ENCODE results near the gene SCYL2.
"Not testable (repeated sequence)": the region's sequence is repeated elsewhere in the genome, so short reads cannot be mapped to it uniquely, and the experiment has no call there.

Gene SCYL2

GRCh38 chr12:100266835-100267602 is at the start of gene SCYL2, which contains the start of gene DEPDC4:
Gene SCYL2, plus strand, starts transcription at chr12:100267177. Its CDS starts 15,794 bp downstream, at chr12:100282971.
Gene DEPDC4, minus strand, starts transcription at chr12:100267079. Its CDS starts 3 bp downstream, at chr12:100267076.
- peak; percentile 90 for DNase-seq

GRCh38 chr12:100219328-100220109 is 47.5 kb upstream of the SCYL2 start:
- DNase-seq = no peak

GRCh38 chr12:100221523-100221922 is 45.5 kb upstream of the SCYL2 start:
- no peak for DNase-seq

- not testable (repeated sequence) for DNase-seq
Observed at GRCh38 chr12:100222173-100222572, 44.8 kb upstream of the SCYL2 start.

- DNase-seq = no peak
Observed at GRCh38 chr12:100225491-100225890, 41.5 kb upstream of the SCYL2 start.

- no peak for DNase-seq
Observed at GRCh38 chr12:100229036-100229635, 37.8 kb upstream of the SCYL2 start.

GRCh38 chr12:100229876-100230275 is 37.1 kb upstream of the SCYL2 start:
- no peak for DNase-seq

GRCh38 chr12:100231873-100232272 is 35.1 kb upstream of the SCYL2 start:
- DNase-seq = not testable (repeated sequence)

- DNase-seq = no peak
Observed at GRCh38 chr12:100234166-100234565, 32.8 kb upstream of the SCYL2 start.

- DNase-seq = no peak
Observed at GRCh38 chr12:100234591-100235304, 32.2 kb upstream of the SCYL2 start.

GRCh38 chr12:100238801-100239200 is 28.2 kb upstream of the SCYL2 start:
- no peak for DNase-seq

- no peak for DNase-seq
Observed at GRCh38 chr12:100239589-100239988, 27.4 kb upstream of the SCYL2 start.

- no peak for DNase-seq
Observed at GRCh38 chr12:100243137-100243536, 23.8 kb upstream of the SCYL2 start.

- no peak for DNase-seq
Observed at GRCh38 chr12:100247765-100248164, 19.2 kb upstream of the SCYL2 start.

- no peak for DNase-seq
Observed at GRCh38 chr12:100248886-100249285, 18.1 kb upstream of the SCYL2 start.

- no peak for DNase-seq
Observed at GRCh38 chr12:100249941-100250340, 17.0 kb upstream of the SCYL2 start.

- DNase-seq = no peak
Observed at GRCh38 chr12:100251917-100252316, 15.1 kb upstream of the SCYL2 start.

- no peak for DNase-seq
Observed at GRCh38 chr12:100253437-100253836, 13.5 kb upstream of the SCYL2 start.

GRCh38 chr12:100254876-100255275 is 12.1 kb upstream of the SCYL2 start:
- DNase-seq = no peak

- no peak for DNase-seq
Observed at GRCh38 chr12:100258127-100258526, 8.8 kb upstream of the SCYL2 start.

- DNase-seq = no peak
Observed at GRCh38 chr12:100263131-100263530, 3.8 kb upstream of the SCYL2 start.

- not testable (repeated sequence) for DNase-seq
Observed at GRCh38 chr12:100265107-100265506, 1.9 kb upstream of the SCYL2 start.
